ENCODE data around the gene IL36B.

IL36B gene

DNA sequence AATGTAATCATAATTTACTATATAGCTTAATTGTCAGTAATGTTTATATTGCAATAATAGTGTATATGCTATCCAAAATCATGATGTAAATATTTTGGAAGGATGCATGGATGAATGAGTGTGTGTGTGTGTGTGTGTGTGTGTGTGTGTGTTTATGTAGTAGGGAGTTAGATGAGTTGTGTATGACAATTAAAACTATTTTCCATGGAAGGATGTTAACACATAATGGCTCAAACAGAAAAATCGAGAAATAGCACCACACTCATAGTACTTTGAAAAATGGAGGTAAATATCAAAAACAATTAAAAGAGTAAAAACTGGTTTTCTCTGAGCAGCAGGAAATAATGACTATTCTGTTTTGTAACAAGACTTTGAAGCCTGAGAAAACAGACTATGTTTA lies 55.5 kb downstream of the IL36B start:
- no peak overlapping the region for H3K27ac ChIP-seq
- DNase-seq (ENCODE audit: low spot score): no peak
- TF ChIP-seq, protein P1, sequence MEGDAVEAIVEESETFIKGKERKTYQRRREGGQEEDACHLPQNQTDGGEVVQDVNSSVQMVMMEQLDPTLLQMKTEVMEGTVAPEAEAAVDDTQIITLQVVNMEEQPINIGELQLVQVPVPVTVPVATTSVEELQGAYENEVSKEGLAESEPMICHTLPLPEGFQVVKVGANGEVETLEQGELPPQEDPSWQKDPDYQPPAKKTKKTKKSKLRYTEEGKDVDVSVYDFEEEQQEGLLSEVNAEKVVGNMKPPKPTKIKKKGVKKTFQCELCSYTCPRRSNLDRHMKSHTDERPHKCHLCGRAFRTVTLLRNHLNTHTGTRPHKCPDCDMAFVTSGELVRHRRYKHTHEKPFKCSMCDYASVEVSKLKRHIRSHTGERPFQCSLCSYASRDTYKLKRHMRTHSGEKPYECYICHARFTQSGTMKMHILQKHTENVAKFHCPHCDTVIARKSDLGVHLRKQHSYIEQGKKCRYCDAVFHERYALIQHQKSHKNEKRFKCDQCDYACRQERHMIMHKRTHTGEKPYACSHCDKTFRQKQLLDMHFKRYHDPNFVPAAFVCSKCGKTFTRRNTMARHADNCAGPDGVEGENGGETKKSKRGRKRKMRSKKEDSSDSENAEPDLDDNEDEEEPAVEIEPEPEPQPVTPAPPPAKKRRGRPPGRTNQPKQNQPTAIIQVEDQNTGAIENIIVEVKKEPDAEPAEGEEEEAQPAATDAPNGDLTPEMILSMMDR (IDR thresholded peaks at IDR 0.05): no peak
- no peak overlapping the region for H3K4me3 ChIP-seq

DNA sequence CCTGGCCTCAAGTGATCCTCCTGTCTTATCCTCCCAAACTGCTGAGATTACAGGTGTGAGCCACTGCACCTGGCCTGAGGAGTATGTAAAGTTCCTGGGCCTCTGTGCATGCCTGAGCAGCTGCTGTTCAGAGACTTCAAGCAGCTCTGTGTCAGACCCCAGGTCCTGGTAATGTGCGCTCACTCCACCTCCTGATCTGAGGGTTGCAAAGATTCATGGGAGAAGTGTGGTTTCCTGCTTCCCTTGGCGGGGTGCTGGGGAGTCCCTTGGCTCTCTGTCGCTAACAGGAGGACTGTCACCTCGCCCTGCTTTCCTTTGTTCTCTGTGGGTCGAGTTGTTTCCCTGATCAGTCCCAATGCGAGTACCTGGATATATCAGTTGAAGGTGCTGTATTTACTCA lies 56.0 kb downstream of the IL36B start:
- TF ChIP-seq, protein P1 (IDR thresholded peaks at IDR 0.05): no peak
- Histone ChIP-seq H3K4me3 (no peak overlapping the region), H3K27ac (no peak overlapping the region)
- no peak for DNase-seq (ENCODE audit: low spot score)

DNA sequence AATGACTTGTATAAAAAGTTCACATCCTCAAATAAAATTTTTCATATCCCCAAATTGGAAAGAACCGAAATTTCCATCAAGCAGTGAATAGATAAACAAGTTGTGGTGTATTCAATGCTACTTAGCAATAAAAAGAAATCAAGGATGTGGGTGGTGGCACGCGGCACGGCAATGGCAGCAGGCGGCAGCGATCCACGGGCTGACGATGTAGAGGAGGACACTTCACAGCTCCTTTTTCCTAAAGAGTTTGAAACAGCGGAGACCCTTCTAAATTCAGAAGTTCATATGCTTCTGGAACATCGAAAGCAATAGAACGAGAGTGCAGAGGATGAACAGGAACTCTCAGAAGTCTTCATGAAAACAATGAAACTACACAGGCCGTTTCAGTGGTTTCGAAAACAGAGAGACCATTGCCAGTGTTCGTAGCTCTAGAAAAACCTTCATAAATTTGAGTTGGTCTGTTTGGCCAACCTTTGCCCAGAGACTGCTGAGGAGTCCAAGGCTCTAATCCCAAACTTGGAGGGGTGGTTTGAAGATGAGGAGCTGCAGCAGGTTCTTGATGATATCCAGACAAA lies 57.2 kb downstream of the IL36B start:
- H3K27ac ChIP-seq: no peak overlapping the region
- TF ChIP-seq, protein P1 (IDR thresholded peaks at IDR 0.05): no peak
- DNase-seq (ENCODE audit: low spot score): no peak
- H3K4me3 ChIP-seq: no peak overlapping the region

DNA sequence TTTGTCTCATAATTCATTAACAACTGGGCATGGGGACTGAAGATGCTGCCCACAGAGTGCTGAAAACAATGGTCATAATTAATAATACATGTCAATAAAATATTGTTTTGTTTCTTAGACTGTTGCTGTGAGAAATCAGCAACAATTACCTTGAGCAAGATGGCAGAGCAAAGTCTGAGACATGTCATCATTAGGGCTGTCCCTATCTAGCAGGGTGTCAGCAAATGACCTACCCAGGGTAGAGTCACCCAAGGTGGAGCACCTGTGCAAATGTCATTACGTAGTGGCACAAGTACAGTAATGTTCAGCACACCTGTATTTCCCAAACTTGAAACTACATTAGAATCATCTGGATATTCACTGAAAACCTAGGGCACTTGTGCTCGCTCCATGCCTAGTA lies 58.0 kb downstream of the IL36B start:
- no peak for DNase-seq (ENCODE audit: low spot score)
- Histone ChIP-seq H3K4me3 (no peak overlapping the region), H3K27ac (no peak overlapping the region)
- TF ChIP-seq, protein P1 (IDR thresholded peaks at IDR 0.05): no peak

DNA sequence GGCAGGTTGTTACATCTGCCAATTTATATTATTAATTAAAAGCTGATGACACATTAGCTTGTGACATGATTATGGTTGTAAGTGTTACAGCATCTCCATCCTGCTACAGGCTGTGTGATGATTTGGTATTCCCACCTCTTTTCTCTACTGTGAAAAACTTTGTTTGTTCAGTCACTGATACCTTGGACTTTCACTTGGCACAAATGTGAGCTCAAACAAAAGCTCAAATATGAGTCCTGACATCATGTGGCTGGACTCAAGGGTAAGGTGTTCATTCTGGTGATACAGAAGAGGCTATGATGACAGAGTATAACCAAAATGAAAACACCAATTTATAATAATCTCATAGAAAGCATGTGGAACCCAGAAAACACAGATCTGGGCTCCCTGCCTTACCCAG lies 58.8 kb downstream of the IL36B start:
- Histone ChIP-seq H3K4me3 (no peak overlapping the region), H3K27ac (no peak overlapping the region)
- DNase-seq (ENCODE audit: low spot score): no peak
- TF ChIP-seq, protein P1 (IDR thresholded peaks at IDR 0.05): no peak

DNA sequence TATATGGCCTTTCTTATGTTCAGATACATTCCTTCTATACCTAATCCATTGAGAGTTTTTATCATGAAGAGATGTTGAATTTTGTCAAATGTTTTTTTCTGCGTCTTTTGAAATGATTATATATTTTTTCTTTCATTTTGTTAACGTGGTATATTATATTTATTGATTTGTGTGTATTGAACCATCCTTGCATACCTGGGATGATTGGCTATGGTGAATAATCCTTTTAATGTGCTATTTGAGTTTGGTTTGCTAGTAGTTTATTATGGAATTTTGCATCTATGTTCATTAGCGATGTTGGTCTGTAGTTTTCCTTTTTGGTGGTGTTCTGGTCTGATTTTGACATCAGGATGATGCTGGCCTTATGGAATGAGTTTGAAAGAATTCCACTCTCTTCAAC lies 63.1 kb downstream of the IL36B start:
- H3K4me3 ChIP-seq: no peak overlapping the region
- no peak overlapping the region for H3K27ac ChIP-seq
- TF ChIP-seq, protein P1 (IDR thresholded peaks at IDR 0.05): no peak
- DNase-seq (ENCODE audit: low spot score): no peak

DNA sequence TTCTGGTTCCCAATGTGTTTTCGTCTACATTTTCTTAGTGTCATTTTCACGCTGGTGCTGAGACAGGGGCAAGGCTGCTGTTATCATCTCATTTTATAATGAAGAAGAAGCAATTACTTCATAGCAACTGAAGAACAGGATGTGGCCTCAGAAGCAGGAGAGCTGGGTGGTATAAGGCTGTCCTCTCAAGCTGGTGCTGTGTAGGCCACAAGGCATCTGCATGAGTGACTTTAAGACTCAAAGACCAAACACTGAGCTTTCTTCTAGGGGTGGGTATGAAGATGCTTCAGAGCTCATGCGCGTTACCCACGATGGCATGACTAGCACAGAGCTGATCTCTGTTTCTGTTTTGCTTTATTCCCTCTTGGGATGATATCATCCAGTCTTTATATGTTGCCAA lies 67.6 kb downstream of the IL36B start:
- H3K4me3 ChIP-seq: no peak overlapping the region
- TF ChIP-seq, protein P1 (IDR thresholded peaks at IDR 0.05): no peak
- no peak overlapping the region for H3K27ac ChIP-seq
- no peak for DNase-seq (ENCODE audit: low spot score)

Data from coronary artery (tissue), 2 donors.